PFSK-1 (cell line): ENCODE results near the gene FMNL2.

ENCODE experiments used
- SIN3A ChIP-seq: IDR thresholded peaks from 2 replicates; pipeline ENCODE4 v1.6.1; 2012; ENCODE audit warnings: mild to moderate bottlenecking, low read length, moderate library complexity, borderline replicate concordance; ENCODE audit not compliant: insufficient read depth
- TF ChIP-seq, protein P1 (sequence below), 2 experiments: IDR thresholded peaks; 2 replicates each; pipeline versions ENCODE4 v1.6.1 to v1.8.0; 2011 to 2012; ENCODE audit warnings: low read depth in 2 of 2, low read length in 2 of 2, control low read depth in 1 of 2, inconsistent platforms in 1 of 2, mild to moderate bottlenecking in 1 of 2, moderate library complexity in 1 of 2; ENCODE audit not compliant: insufficient read depth in 1 of 2

DNA sequence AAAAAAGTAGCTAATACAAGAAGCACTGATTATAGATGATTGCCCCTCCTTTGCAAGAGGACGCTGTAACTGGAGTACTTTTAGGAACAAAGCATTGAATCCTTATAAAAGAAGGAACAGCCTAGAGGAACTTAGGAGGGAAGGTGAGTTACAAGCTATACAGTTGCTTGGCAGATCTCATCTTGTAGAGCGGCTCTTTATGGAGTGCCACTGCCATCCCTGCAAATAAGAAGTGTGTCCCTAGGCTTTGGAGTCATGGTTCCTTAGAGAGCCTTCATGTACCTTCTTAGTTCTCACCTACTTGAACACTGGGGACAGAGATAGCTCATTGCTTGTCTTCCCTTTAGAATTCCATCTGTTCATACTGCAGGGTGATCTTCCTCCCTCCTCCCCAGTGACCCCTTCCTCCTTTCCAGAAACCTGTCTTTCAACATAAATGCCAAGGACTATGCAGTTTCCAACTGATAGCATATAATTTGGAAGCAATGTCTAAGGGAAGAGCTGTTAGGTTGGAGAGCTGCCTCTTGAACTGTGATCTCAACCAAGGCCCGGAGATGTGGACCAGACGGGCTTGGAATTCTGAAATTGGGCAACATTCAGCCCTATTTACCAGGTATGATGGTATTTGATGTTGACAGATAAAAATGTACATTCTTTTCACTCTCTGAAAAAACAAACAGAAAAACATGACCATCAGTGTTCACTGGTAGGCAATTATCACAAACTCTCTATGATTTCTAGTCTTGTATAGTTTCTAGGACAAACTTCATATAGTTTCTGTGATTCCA is 7.5 kb downstream of the FMNL2 start:
- TF ChIP-seq SIN3A = no peak
- TF ChIP-seq, protein P1, sequence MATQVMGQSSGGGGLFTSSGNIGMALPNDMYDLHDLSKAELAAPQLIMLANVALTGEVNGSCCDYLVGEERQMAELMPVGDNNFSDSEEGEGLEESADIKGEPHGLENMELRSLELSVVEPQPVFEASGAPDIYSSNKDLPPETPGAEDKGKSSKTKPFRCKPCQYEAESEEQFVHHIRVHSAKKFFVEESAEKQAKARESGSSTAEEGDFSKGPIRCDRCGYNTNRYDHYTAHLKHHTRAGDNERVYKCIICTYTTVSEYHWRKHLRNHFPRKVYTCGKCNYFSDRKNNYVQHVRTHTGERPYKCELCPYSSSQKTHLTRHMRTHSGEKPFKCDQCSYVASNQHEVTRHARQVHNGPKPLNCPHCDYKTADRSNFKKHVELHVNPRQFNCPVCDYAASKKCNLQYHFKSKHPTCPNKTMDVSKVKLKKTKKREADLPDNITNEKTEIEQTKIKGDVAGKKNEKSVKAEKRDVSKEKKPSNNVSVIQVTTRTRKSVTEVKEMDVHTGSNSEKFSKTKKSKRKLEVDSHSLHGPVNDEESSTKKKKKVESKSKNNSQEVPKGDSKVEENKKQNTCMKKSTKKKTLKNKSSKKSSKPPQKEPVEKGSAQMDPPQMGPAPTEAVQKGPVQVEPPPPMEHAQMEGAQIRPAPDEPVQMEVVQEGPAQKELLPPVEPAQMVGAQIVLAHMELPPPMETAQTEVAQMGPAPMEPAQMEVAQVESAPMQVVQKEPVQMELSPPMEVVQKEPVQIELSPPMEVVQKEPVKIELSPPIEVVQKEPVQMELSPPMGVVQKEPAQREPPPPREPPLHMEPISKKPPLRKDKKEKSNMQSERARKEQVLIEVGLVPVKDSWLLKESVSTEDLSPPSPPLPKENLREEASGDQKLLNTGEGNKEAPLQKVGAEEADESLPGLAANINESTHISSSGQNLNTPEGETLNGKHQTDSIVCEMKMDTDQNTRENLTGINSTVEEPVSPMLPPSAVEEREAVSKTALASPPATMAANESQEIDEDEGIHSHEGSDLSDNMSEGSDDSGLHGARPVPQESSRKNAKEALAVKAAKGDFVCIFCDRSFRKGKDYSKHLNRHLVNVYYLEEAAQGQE (IDR thresholded peaks at IDR 0.05; ENCODE audit: insufficient read depth in 1 of 2, low read depth in 2 of 2, low read length in 2 of 2) = no peak
